Esophagus (tissue), 2 donors: ENCODE data around the gene PDF. TPM values are rescaled to one million over a fixed set of nuclear protein-coding genes. Genes with fewer than 3 reads are reported as not detected.

Source experiments
- H3K27ac ChIP-seq, 2 donors: one replicate each; pipeline ENCODE4 v1.5.1; 2013; ENCODE audit warnings: low read depth in 2 of 2, mild to moderate bottlenecking in 2 of 2, inconsistent platforms in 1 of 2, low read length in 1 of 2, moderate library complexity in 1 of 2
- H3K27me3 ChIP-seq, 2 donors: one replicate each; pipeline ENCODE4 v1.6.1; 2013; ENCODE audit warnings: low read length in 2 of 2, control low read depth in 1 of 2, mild to moderate bottlenecking in 1 of 2; ENCODE audit not compliant: insufficient read depth in 2 of 2, control insufficient read depth in 1 of 2
- H3K36me3 ChIP-seq, 2 donors: one replicate each; pipeline ENCODE4 v1.6.1; 2013; ENCODE audit warnings: low read length in 1 of 2; ENCODE audit not compliant: control insufficient read depth in 2 of 2, insufficient read depth in 2 of 2
- H3K4me1 ChIP-seq, 2 donors: one replicate each; pipeline ENCODE4 v1.6.1; 2013; ENCODE audit warnings: low read length in 1 of 2; ENCODE audit not compliant: control insufficient read depth in 2 of 2, insufficient read depth in 2 of 2
- H3K4me3 ChIP-seq, 2 donors: one replicate each; pipeline ENCODE4 v1.5.1; 2013; ENCODE audit warnings: low read length in 2 of 2, mild to moderate bottlenecking in 2 of 2, low read depth in 1 of 2, moderate library complexity in 1 of 2
- H3K9me3 ChIP-seq, 2 donors: one replicate each; pipeline ENCODE4 v1.6.1; 2013; ENCODE audit warnings: mild to moderate bottlenecking in 2 of 2, low read depth in 1 of 2, low read length in 1 of 2, moderate library complexity in 1 of 2; ENCODE audit not compliant: control insufficient read depth in 2 of 2, insufficient read depth in 1 of 2
- WGBS, 2 donors: extraction: QIAGEN DNeasy Blood & Tissue Kit; methylation state at CpG; one replicate each; pipeline ENCODE4 v1.1.7; 2013; 5-methylcytosine and 5-hydroxymethylcytosine counted together
- polyA plus RNA-seq, 2 donors: library from polyadenylated mRNA; stranded (reverse); fragments of 200-250 nt; gene quantifications; one replicate each; pipeline ENCODE4 v1.2.3, GENCODE V29; 2013
- donor health status: healthy with polysubstance abuse.
- donor health status: Bipolar disorder and iron deficiency.

The PDF gene
- polyA plus RNA-seq, result 10 to 100 TPM in 1 of 2 donors, 1 to 10 TPM in 1; 3.9 to 16.9 TPM

DNA sequence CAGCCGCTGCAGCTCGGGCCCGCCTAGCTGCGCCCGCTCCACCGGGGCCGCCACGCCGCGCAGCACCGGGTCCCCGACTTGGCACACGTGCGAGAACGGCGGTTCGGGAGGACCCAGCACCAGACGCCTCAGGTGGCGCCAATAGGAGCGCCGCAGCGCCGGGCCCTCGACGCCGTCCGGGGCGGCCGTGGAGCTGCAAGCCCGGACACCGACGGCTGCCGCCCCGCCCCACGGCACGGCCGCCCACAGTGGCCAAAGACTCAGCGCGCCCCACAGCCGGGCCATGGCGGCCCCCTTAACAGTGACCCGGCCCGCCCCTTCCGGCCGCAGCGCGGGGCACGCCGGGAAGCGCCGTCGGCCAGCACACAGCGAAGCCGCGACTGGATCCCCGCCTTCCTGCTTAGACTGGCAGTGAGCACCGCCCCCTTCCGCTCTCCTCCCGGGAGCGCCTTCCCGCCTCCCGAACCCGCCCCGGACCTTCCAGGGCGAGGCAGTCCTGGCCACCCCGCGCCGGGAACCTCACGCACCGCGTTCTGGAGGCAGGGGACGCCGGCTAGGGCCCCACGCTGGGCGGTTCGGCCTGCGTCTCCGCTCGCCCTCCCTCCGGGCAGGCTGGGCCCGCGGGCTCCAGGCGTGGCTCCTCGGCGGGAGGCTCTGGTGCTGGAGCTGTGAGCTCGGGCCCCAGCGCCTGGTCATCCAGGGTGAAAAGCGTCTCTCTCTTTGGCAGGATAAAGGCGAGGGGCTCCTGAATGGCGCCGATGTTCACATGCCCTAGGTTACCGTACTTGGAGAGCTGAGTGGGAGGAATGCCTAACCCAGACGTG, at the start of gene PDF:
TSS of gene PDF (minus strand) at position 303 of the 824 bp plus-strand sequence. CDS start at position 285, 18 bp downstream.
- Histone ChIP-seq H3K36me3 (peaks cover 0 to 32% of the 10 kb centered on the region in 2 donors), H3K27me3 (no peaks in the 10 kb centered on the region), H3K4me1 (peaks cover 10 to 17% of the 10 kb centered on the region in 2 donors), H3K4me3 (peak within 1 kb of the TSS; percentile 80 to 96), H3K9me3 (no peaks in the 10 kb centered on the region), H3K27ac (peak within 1 kb of the TSS; percentile 95 to 97)
- 0 to 1% methylated on average over 79 to 93 of the region's 93 CpGs for WGBS, 2 donors

GRCh38 chr16:69378760-69379159, 48.4 kb upstream of the PDF start:
- H3K4me3 ChIP-seq, result no peak overlapping the region
- H3K9me3 ChIP-seq, result no peaks in the 10 kb centered on the region
- H3K27ac ChIP-seq, result no peak overlapping the region
- WGBS, 2 donors, result 67 to 76% methylated on average over 1 of the region's 1 CpG
- H3K27me3 ChIP-seq, result no peaks in the 10 kb centered on the region
- peaks cover 3% of the 10 kb centered on the region in 2 donors for H3K36me3 ChIP-seq
- no peaks in the 10 kb centered on the region for H3K4me1 ChIP-seq

- H3K9me3 ChIP-seq, result no peaks in the 10 kb centered on the region
- peaks cover 3% of the 10 kb centered on the region in 2 donors for H3K36me3 ChIP-seq
- no peak overlapping the region for H3K27ac ChIP-seq
- 93 to 100% methylated on average over 1 of the region's 1 CpG for WGBS, 2 donors
- H3K27me3 ChIP-seq, result no peaks in the 10 kb centered on the region
- no peaks in the 10 kb centered on the region for H3K4me1 ChIP-seq
- no peak overlapping the region for H3K4me3 ChIP-seq
Measured at GRCh38 chr16:69378036-69378435, 47.6 kb upstream of the PDF start.

DNA sequence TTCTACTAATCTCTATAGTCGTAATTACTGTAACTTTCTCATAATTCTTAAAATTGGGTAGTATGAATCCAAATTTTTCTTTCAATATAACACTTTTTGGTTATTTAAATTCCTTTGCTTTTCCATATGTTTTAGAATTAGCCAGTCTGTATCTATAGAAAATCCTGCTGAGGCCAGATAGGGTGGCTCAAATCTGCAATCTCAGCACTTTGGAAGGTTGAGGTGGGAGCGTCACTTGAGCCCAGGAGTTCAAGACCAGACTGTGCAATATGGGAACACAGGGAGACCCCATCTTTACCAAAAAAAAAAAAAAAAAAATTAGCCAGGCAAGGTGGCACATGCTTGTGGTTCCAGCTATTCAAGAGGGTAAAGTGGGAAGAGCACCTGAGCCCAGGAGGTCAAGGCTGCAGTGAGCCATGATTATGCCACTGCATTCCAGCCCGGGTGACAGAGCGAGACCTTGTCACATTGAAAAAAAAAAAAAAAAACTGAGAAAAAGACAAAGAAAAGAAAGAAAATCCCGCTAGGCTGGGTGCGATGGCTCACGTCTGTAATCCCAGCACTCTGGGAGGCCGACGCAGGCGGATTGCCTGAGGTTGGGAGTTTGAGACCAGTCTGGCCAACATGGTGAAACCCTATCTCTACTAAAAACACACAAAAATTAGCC, 46.1 kb upstream of the PDF start:
- H3K9me3 ChIP-seq, result no peaks in the 10 kb centered on the region
- WGBS, 2 donors, result 97 to 100% methylated on average over 10 of the region's 10 CpGs
- no peak overlapping the region for H3K27ac ChIP-seq
- H3K27me3 ChIP-seq, result no peaks in the 10 kb centered on the region
- H3K36me3 ChIP-seq, result no peaks in the 10 kb centered on the region
- no peaks in the 10 kb centered on the region for H3K4me1 ChIP-seq
- H3K4me3 ChIP-seq, result no peak overlapping the region

GRCh38 chr16:69373019-69373418, 42.6 kb upstream of the PDF start:
- peaks cover 0 to 9% of the 10 kb centered on the region in 2 donors for H3K36me3 ChIP-seq
- H3K4me3 ChIP-seq, result no peak overlapping the region
- no peak overlapping the region for H3K27ac ChIP-seq
- H3K9me3 ChIP-seq, result no peaks in the 10 kb centered on the region
- no peaks in the 10 kb centered on the region for H3K4me1 ChIP-seq
- 93 to 95% methylated on average over 1 of the region's 1 CpG for WGBS, 2 donors
- no peaks in the 10 kb centered on the region for H3K27me3 ChIP-seq

DNA sequence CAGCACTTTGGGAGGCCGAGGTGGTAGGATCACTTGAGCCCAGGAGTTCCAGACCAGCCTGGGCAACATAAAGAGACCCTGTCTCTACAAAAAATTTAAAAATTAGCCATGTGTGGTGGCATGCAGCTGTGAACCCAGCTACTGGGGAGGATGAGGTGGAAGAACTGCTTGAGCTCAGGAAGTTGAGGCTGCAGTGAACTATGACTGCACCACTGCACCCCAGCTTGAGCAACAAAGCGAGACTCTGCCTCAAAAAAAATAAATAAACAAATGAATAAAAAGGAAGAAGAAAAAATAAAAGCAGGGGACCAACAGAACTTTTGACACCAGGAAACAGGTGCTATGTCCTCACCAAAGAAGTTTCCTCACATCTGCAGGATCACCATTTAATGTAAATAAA, 41.2 kb upstream of the PDF start:
- Histone ChIP-seq H3K27me3 (no peaks in the 10 kb centered on the region), H3K27ac (no peak overlapping the region), H3K4me3 (no peak overlapping the region), H3K9me3 (no peaks in the 10 kb centered on the region), H3K4me1 (no peaks in the 10 kb centered on the region), H3K36me3 (peaks cover 7 to 16% of the 10 kb centered on the region in 2 donors)
- 85 to 89% methylated on average over 2 of the region's 2 CpGs for WGBS, 2 donors

DNA sequence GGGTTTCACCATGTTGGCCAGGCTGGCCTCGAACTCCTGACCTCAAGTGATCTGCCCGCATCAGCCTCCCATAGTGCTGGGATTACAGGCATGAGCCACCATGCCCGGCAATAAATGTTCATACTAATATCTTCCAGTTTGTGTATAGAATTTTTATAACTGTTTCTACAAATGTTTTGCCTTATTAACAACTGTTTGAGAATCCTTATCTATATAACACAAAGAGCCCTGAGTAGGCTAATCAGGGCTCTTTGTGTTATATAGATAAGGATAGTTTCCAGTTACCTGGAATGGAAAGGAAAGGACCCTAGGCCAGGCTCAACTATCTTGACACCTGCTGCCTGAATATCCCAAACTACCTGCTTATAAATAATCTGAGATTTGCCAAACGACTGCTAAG, 38.5 kb upstream of the PDF start:
- peaks cover 9 to 34% of the 10 kb centered on the region in 2 donors for H3K36me3 ChIP-seq
- H3K27me3 ChIP-seq, result no peaks in the 10 kb centered on the region
- no peaks in the 10 kb centered on the region for H3K9me3 ChIP-seq
- H3K27ac ChIP-seq, result no peak overlapping the region
- H3K4me1 ChIP-seq, result no peaks in the 10 kb centered on the region
- H3K4me3 ChIP-seq, result no peak overlapping the region
- 85 to 96% methylated on average over 4 of the region's 4 CpGs for WGBS, 2 donors

GRCh38 chr16:69367980-69368379, 37.6 kb upstream of the PDF start:
- Histone ChIP-seq H3K27me3 (no peaks in the 10 kb centered on the region), H3K4me1 (no peaks in the 10 kb centered on the region), H3K9me3 (no peaks in the 10 kb centered on the region), H3K4me3 (no peak overlapping the region), H3K36me3 (peaks cover 9 to 34% of the 10 kb centered on the region in 2 donors), H3K27ac (no peak overlapping the region)
- whole genome bisulfite sequencing, 2 donors, result 84 to 88% methylated on average over 7 of the region's 7 CpGs

- H3K27ac ChIP-seq, result no peak overlapping the region
- H3K4me3 ChIP-seq, result no peak overlapping the region
- H3K4me1 ChIP-seq, result no peaks in the 10 kb centered on the region
- peaks cover 9 to 34% of the 10 kb centered on the region in 2 donors for H3K36me3 ChIP-seq
- no peaks in the 10 kb centered on the region for H3K9me3 ChIP-seq
- WGBS, 2 donors, result 84 to 89% methylated on average over 7 of the region's 7 CpGs
- no peaks in the 10 kb centered on the region for H3K27me3 ChIP-seq
Measured at GRCh38 chr16:69366431-69366830, 36.0 kb upstream of the PDF start.
